HEK293 (cell line): ENCODE results near the gene UBE2C.
"Not testable (repeated sequence)": the region's sequence is repeated elsewhere in the genome, so short reads cannot be mapped to it uniquely, and the experiment has no call there.

ENCODE experiments used
- CTCF ChIA-PET: fragments of 350-600 bp; formaldehyde crosslinking; extraction: SDS; loops from one replicate; lab custom pipeline; 2021; ENCODE audit warnings: antibody characterized with exemption; lab: Yijun Ruan, JAX
- POLR2A ChIA-PET: fragments of 300-600 bp; formaldehyde crosslinking; extraction: SDS; loops from one replicate; lab custom pipeline; 2020; ENCODE audit warnings: antibody characterized with exemption, inconsistent platforms; lab: Yijun Ruan, JAX
- H3K27ac ChIP-seq: fragments of 200-500 bp; sonication (Bioruptor generic); 2 replicates; pipeline ENCODE4 v1.5.1; 2014; ENCODE audit warnings: low read depth, low read length, control low read depth, inconsistent platforms; ENCODE audit errors: extremely low read depth
- H3K36me3 ChIP-seq, 2 experiments: fragments of 200-500 bp in 1 of 2; sonication (Bioruptor generic) in 1 of 2; 1 replicate in 1 of 2; 2 replicates in 1 of 2; pipeline ENCODE4 v1.5.1; 2014 to 2017; ENCODE audit warnings: inconsistent platforms in 2 of 2, low read length in 2 of 2; ENCODE audit not compliant: control insufficient read depth in 2 of 2, insufficient read depth in 1 of 2
- H3K4me1 ChIP-seq: fragments of 200-500 bp; sonication (Bioruptor generic); 2 replicates; pipeline ENCODE4 v1.5.1; 2014; ENCODE audit warnings: mild to moderate bottlenecking, low read length, inconsistent platforms; ENCODE audit not compliant: control insufficient read depth, insufficient read depth
- H3K4me3 ChIP-seq: 2 replicates; pipeline ENCODE4 v1.5.1; 2011; ENCODE audit warnings: low read depth, mild to moderate bottlenecking, control low read depth, low read length, moderate library complexity
- H3K9me3 ChIP-seq: fragments of 200-500 bp; sonication (Bioruptor generic); 2 replicates; pipeline ENCODE4 v1.5.1; 2014; ENCODE audit warnings: low read depth, low read length, inconsistent platforms; ENCODE audit not compliant: control insufficient read depth, insufficient read depth
- GLIS1 ChIP-seq: fragments of 450-650 bp; formaldehyde crosslinking; IDR thresholded peaks from 2 replicates; pipeline ENCODE4 v1.5.1; 2016; ENCODE audit warnings: missing biosample characterization, missing genetic modification characterization
- ZIC2 ChIP-seq: fragments of 450-650 bp; formaldehyde crosslinking; IDR thresholded peaks from 2 replicates; pipeline ENCODE4 v1.5.1; 2016; ENCODE audit warnings: missing biosample characterization, missing genetic modification characterization
- ZNF121 ChIP-seq: fragments of 450-650 bp; formaldehyde crosslinking; IDR thresholded peaks from 2 replicates; pipeline ENCODE4 v1.5.1; 2016; ENCODE audit warnings: missing biosample characterization, missing genetic modification characterization
- ZNF146 ChIP-seq: fragments of 450-650 bp; formaldehyde crosslinking; IDR thresholded peaks from 2 replicates; pipeline ENCODE4 v1.5.1; 2016; ENCODE audit warnings: missing biosample characterization, missing genetic modification characterization
- ZNF18 ChIP-seq: fragments of 450-650 bp; formaldehyde crosslinking; IDR thresholded peaks from 2 replicates; pipeline ENCODE4 v1.5.1; 2016; ENCODE audit warnings: missing biosample characterization, missing genetic modification characterization
- ZNF202 ChIP-seq: fragments of 450-650 bp; formaldehyde crosslinking; IDR thresholded peaks from 2 replicates; pipeline ENCODE4 v1.5.1; 2016; ENCODE audit warnings: missing biosample characterization, missing genetic modification characterization, borderline replicate concordance
- ZNF248 ChIP-seq: fragments of 450-650 bp; formaldehyde crosslinking; IDR thresholded peaks from 2 replicates; pipeline ENCODE4 v1.5.1; 2017; ENCODE audit warnings: missing biosample characterization, missing genetic modification characterization
- ZNF48 ChIP-seq: fragments of 450-650 bp; formaldehyde crosslinking; IDR thresholded peaks from 2 replicates; pipeline ENCODE4 v1.5.1; 2016; ENCODE audit warnings: missing biosample characterization, missing genetic modification characterization
- ZNF561 ChIP-seq: fragments of 450-650 bp; IDR thresholded peaks from 2 replicates; pipeline ENCODE4 v1.5.1; 2018; ENCODE audit warnings: missing biosample characterization, missing genetic modification characterization, borderline replicate concordance
- ZNF776 ChIP-seq: fragments of 450-650 bp; formaldehyde crosslinking; IDR thresholded peaks from 2 replicates; pipeline ENCODE4 v1.5.0; 2017; ENCODE audit warnings: missing biosample characterization, missing genetic modification characterization, borderline replicate concordance
- ZNF843 ChIP-seq: fragments of 450-650 bp; formaldehyde crosslinking; IDR thresholded peaks from 2 replicates; pipeline ENCODE4 v1.5.1; 2016; ENCODE audit warnings: missing biosample characterization, missing genetic modification characterization
- TF ChIP-seq, protein P1 (sequence below): fragments of 450-650 bp; formaldehyde crosslinking; IDR thresholded peaks from 2 replicates; pipeline ENCODE4 v1.5.1; 2017; ENCODE audit warnings: missing biosample characterization, missing genetic modification characterization
- TF ChIP-seq, protein P2 (sequence below): fragments of 450-650 bp; formaldehyde crosslinking; IDR thresholded peaks from 2 replicates; pipeline ENCODE4 v1.5.1; 2017; ENCODE audit warnings: missing biosample characterization, mild to moderate bottlenecking, missing genetic modification characterization, moderate library complexity

Gene UBE2C

GRCh38 chr20:45827030-45827652 is 14.7 kb downstream of the UBE2C start, which contains the start of gene TNNC2:
Gene TNNC2 (minus strand): TSS chr20:45827312. CDS start chr20:45827248, 64 bp downstream.
- Histone ChIP-seq H3K4me1 (no peaks in the 10 kb centered on the region), H3K27ac (0 out of 2 replicates have a peak within 1 kb of the TSS, but pooled peaks have one; percentile 31), H3K9me3 (no peaks in the 10 kb centered on the region), H3K36me3 (no peaks in the 10 kb centered on the region), H3K4me3 (no peak within 1 kb of the TSS)
- POLR2A ChIA-PET: interaction anchor here (1.7 kb wide), 1 partner anchor 10 kb away, joined by 5 read pairs; no protein-coding TSS in a partner anchor
- CTCF ChIA-PET: interaction anchor here (1.1 kb wide), 1 partner anchor 28 kb away, joined by 3 read pairs; no protein-coding TSS in a partner anchor
- no peak for TF ChIP-seq ZNF248 (tag by site-specific recombination)
- no peak for TF ChIP-seq ZNF202 (tag by site-specific recombination)
- no peak for TF ChIP-seq ZNF48
- TF ChIP-seq ZNF843: no peak
- TF ChIP-seq ZNF776 (tag by site-specific recombination): no peak
- TF ChIP-seq, protein P1, sequence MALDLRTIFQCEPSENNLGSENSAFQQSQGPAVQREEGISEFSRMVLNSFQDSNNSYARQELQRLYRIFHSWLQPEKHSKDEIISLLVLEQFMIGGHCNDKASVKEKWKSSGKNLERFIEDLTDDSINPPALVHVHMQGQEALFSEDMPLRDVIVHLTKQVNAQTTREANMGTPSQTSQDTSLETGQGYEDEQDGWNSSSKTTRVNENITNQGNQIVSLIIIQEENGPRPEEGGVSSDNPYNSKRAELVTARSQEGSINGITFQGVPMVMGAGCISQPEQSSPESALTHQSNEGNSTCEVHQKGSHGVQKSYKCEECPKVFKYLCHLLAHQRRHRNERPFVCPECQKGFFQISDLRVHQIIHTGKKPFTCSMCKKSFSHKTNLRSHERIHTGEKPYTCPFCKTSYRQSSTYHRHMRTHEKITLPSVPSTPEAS (tag by site-specific recombination): no peak

DNA sequence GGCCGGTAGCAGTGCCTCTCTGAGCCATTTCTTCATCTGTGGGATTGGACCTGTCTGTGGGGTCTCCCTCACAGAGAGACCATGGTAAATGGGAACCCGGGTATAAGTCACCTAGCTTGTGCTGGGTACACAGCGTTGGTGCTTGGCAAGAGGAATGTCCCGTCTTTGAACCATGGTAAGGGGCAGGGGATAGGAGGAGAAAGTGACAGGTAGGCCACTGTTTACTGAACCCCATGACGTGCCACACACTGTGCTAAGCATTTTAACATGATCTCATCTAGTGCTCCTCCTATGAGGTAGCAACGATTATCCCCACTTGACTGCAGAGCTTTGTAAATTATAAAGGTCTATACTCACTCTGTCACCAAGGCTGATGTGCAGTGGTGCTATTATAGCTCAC is 15.3 kb downstream of the UBE2C start:
- CTCF ChIA-PET: interaction anchor here (1.1 kb wide), 1 partner anchor 29 kb away, joined by 3 read pairs; no protein-coding TSS in a partner anchor
- no peaks in the 10 kb centered on the region for H3K4me1 ChIP-seq
- POLR2A ChIA-PET: interaction anchor here (0.8 kb wide), 1 partner anchor 11 kb away, joined by 3 read pairs; no protein-coding TSS in a partner anchor
- TF ChIP-seq ZNF561 (tag by site-specific recombination) (no peak), ZIC2 (tag by site-specific recombination) (peak; percentile 32; the same call in 1 of the 2 replicates), GLIS1 (tag by site-specific recombination) (peak; percentile 50)
- TF ChIP-seq, all 188 proteins: peak for 2
- H3K36me3 ChIP-seq: no peaks in the 10 kb centered on the region
- H3K4me3 ChIP-seq: no peak overlapping the region
- no peak overlapping the region for H3K27ac ChIP-seq
- H3K9me3 ChIP-seq: no peaks in the 10 kb centered on the region

DNA sequence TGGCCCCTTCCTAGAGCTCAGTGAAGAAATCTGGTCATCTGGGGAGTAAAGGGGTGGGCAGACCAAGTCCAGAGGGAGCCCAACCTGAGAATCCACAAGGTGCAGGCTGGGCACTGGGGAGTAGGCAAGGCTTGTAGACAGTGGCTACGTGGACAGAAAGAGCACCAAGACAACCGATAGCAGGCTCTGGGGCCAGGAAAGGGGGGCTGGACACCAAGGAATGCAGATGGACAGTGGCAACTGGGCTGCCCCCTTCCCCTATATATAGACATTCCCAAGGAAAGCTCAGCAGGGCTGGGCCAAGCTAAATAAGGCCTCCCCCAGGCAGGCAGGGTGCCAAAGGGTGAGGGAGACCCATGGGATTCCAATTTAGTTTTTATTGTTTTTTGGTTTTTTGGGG is 16.1 kb downstream of the UBE2C start:
- no peak overlapping the region for H3K4me3 ChIP-seq
- H3K27ac ChIP-seq: no peak overlapping the region
- ChIA-PET POLR2A (interaction anchor here (0.8 to 1.0 kb wide), 2 partner anchors 12 kb away, joined by 3 read pairs; no protein-coding TSS in a partner anchor), CTCF (interaction anchor here (1.1 kb wide), 1 partner anchor 30 kb away, joined by 3 read pairs; no protein-coding TSS in a partner anchor)
- no peaks in the 10 kb centered on the region for H3K4me1 ChIP-seq
- 0 out of 2 replicates have a peak, but pooled peaks have one; percentile 8 for TF ChIP-seq GLIS1 (tag by site-specific recombination)
- TF ChIP-seq ZNF146: no peak
- TF ChIP-seq, protein P2, sequence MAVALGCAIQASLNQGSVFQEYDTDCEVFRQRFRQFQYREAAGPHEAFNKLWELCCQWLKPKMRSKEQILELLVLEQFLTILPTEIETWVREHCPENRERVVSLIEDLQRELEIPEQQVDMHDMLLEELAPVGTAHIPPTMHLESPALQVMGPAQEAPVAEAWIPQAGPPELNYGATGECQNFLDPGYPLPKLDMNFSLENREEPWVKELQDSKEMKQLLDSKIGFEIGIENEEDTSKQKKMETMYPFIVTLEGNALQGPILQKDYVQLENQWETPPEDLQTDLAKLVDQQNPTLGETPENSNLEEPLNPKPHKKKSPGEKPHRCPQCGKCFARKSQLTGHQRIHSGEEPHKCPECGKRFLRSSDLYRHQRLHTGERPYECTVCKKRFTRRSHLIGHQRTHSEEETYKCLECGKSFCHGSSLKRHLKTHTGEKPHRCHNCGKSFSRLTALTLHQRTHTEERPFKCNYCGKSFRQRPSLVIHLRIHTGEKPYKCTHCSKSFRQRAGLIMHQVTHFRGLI (tag by site-specific recombination): peak; percentile 100
- no peak for TF ChIP-seq ZNF18 (tag by site-specific recombination)
- no peaks in the 10 kb centered on the region for H3K9me3 ChIP-seq
- H3K36me3 ChIP-seq: no peaks in the 10 kb centered on the region

DNA sequence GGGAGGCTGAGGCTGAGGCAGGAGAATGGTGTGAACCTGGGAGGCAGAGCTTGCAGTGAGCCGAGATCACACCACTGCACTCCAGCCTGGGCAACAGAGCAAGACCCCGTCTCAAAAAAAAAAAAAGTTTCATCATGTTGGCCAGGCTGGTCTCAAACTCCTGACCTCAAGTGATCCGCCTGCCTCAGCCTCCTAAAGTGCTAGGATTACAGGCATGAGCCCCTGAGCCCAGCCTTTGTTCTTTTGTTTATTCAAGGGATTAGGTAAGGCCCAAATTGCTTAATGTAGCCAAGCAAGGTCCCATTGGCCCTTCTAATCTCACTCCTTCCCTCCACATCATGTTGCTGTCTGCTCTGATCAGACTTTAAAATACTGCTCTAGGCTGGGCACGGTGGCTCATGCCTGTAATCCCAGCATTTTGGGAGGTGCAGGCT is 17.2 kb downstream of the UBE2C start:
- TF ChIP-seq ZNF18 (tag by site-specific recombination) (peak; percentile 83), ZNF121 (tag by site-specific recombination) (peak; percentile 85)
- TF ChIP-seq, protein P2 (tag by site-specific recombination): peak; percentile 30; the same call in 1 of the 2 replicates
- H3K27ac ChIP-seq, CTCF ChIA-PET, H3K9me3 ChIP-seq, H3K4me3 ChIP-seq, H3K4me1 ChIP-seq, H3K36me3 ChIP-seq: not testable (repeated sequence)
- POLR2A ChIA-PET: interaction anchor here (1.0 kb wide), 1 partner anchor 11 kb away, joined by 3 read pairs; no protein-coding TSS in a partner anchor
